ENCODE data around the gene LGALS7. TPM values are rescaled to one million over a fixed set of nuclear protein-coding genes. Genes with fewer than 3 reads are reported as not detected.

The LGALS7 gene
- total RNA-seq, 2 donors from 2014 or later = not detected

Other genes starting within 250 kb of the LGALS7 start
- gene MAP4K1, start 155.6 kb downstream of the LGALS7 start, total RNA-seq = 1 to 10 TPM; 2.6 to 4.9 TPM
- gene EIF3K, start 154.3 kb downstream of the LGALS7 start, total RNA-seq = 100 to 1,000 TPM; 367 to 445 TPM
- 1,000 to 10,000 TPM; 1,019 to 1,060 TPM for gene ACTN4, start 125.9 kb downstream of the LGALS7 start, total RNA-seq
- 1 to 10 TPM; 5.2 to 5.7 TPM for gene CAPN12, start 29.0 kb downstream of the LGALS7 start, total RNA-seq
- gene LGALS7B, start 15.7 kb upstream of the LGALS7 start, total RNA-seq = not detected
- gene LGALS4, start 39.4 kb upstream of the LGALS7 start, total RNA-seq = 1,000 to 10,000 TPM; 6,357 to 8,309 TPM
- gene ECH1, start 58.3 kb upstream of the LGALS7 start, total RNA-seq = 100 to 1,000 TPM; 264 to 335 TPM
- gene HNRNPL, start 76.5 kb upstream of the LGALS7 start, total RNA-seq = 100 to 1,000 TPM; 305 to 418 TPM
- 1 to 10 TPM; 3.6 to 5.1 TPM for gene RINL, start 104.8 kb upstream of the LGALS7 start, total RNA-seq
- 10 to 100 TPM; 28.0 to 32.9 TPM for gene SIRT2, start 126.1 kb upstream of the LGALS7 start, total RNA-seq
- 10 to 100 TPM; 40.7 to 52.4 TPM for gene NFKBIB, start 126.5 kb upstream of the LGALS7 start, total RNA-seq
- not detected for gene CCER2, start 138.7 kb upstream of the LGALS7 start, total RNA-seq
- 10 to 100 TPM; 27.2 to 37.2 TPM for gene SARS2, start 157.2 kb upstream of the LGALS7 start, total RNA-seq
- gene MRPS12, start 157.4 kb upstream of the LGALS7 start, total RNA-seq = 100 to 1,000 TPM in 1 of 2 donors, 10 to 100 TPM in 1; 38.0 to 107 TPM
- gene FBXO17, start 202.2 kb upstream of the LGALS7 start, total RNA-seq = 1 to 10 TPM; 1.7 to 1.9 TPM

Measured in colonic mucosa (tissue), 2 donors.